K562 (cell line): ENCODE data around the gene ABCA13.

Experiments used
- ATF2 ChIP-seq: sonication (generic); formaldehyde crosslinking; IDR thresholded peaks from 2 replicates; pipeline ENCODE4 v1.8.1; 2022; ENCODE audit warnings: missing genetic modification reagents
- ATF3 ChIP-seq, 2 experiments: fragments of 450-650 bp in 1 of 2; sonication (generic) in 1 of 2; formaldehyde crosslinking in 1 of 2; IDR thresholded peaks in 1 of 2; conservative IDR thresholded peaks in 1 of 2; 2 replicates each; pipeline versions ENCODE4 v1.6.1 to v1.8.1; 2016 to 2023; ENCODE audit warnings: mild to moderate bottlenecking in 2 of 2, moderate library complexity in 2 of 2, inconsistent platforms in 1 of 2, missing genetic modification reagents in 1 of 2
- EP300 ChIP-seq: IDR thresholded peaks from 2 replicates; pipeline ENCODE4 v1.6.1; 2012; ENCODE audit warnings: low read length, improper control_type of control experiment
- HDAC1 ChIP-seq, 2 experiments: fragments of 450-650 bp; IDR thresholded peaks; 2 replicates each; pipeline ENCODE4 v1.6.1; 2016 to 2017; ENCODE audit warnings: inconsistent platforms in 1 of 2, mild to moderate bottlenecking in 1 of 2, moderate library complexity in 1 of 2
- ID3 ChIP-seq, 2 experiments: fragments of 250-450 bp in 1 of 2; fragments of 450-650 bp in 1 of 2; sonication (Bioruptor Pico) in 1 of 2; IDR thresholded peaks; 2 replicates each; pipeline versions ENCODE4 v1.6.1 to v1.8.0; 2016 to 2021; ENCODE audit warnings: mild to moderate bottlenecking in 2 of 2, moderate library complexity in 2 of 2, missing compliant biosample characterization in 1 of 2, missing genetic modification characterization in 1 of 2
- RAD21 ChIP-seq, 2 experiments: fragments of 250-450 bp in 1 of 2; fragments of 450-650 bp in 1 of 2; sonication (Bioruptor Pico) in 1 of 2; formaldehyde crosslinking in 1 of 2; IDR thresholded peaks in 1 of 2; conservative IDR thresholded peaks in 1 of 2; 2 replicates each; pipeline versions ENCODE4 v1.4.0 to v1.8.0; 2020 to 2022; ENCODE audit warnings: mild to moderate bottlenecking in 2 of 2, moderate library complexity in 1 of 2
- SMARCC2 ChIP-seq: fragments of 450-650 bp; IDR thresholded peaks from 2 replicates; pipeline ENCODE4 v1.6.1; 2017; ENCODE audit warnings: antibody characterized with exemption, moderate library complexity, mild to moderate bottlenecking, low read depth
- ZBTB26 ChIP-seq: fragments of 450-650 bp; formaldehyde crosslinking; IDR thresholded peaks from 2 replicates; pipeline ENCODE4 v1.4.0; 2022; ENCODE audit warnings: missing genetic modification characterization
- ZBTB49 ChIP-seq: sonication (generic); formaldehyde crosslinking; IDR thresholded peaks from 2 replicates; pipeline ENCODE4 v1.8.0; 2022; ENCODE audit warnings: missing genetic modification reagents, mild to moderate bottlenecking, borderline replicate concordance

- no peak for TF ChIP-seq EP300
- TF ChIP-seq SMARCC2, result no peak
- no peak for TF ChIP-seq ZBTB26 (CRISPR knock-in tag)
- no peak for TF ChIP-seq ID3 (CRISPR knock-in tag; IDR thresholded peaks at IDR 0.05)
- TF ChIP-seq ID3 (tag; IDR thresholded peaks at IDR 0.05), result no peak
- no peak for TF ChIP-seq RAD21 (CRISPR knock-in tag; conservative IDR thresholded peaks at IDR 0.05 in 1 of 2, IDR thresholded peaks at IDR 0.05 in 1 of 2)
- no peak for TF ChIP-seq ATF2 (CRISPR knock-in tag)
- TF ChIP-seq HDAC1 (IDR thresholded peaks at IDR 0.05), result no peak
- no peak for TF ChIP-seq ZBTB49 (CRISPR knock-in tag)
- TF ChIP-seq ATF3 (IDR thresholded peaks at IDR 0.05), result no peak
- no peak for TF ChIP-seq ATF3 (CRISPR knock-in tag; conservative IDR thresholded peaks at IDR 0.05)
These were observed 218.7 kb downstream of the ABCA13 start for GRCh38 chr7:48389977-48390376.
